Measurements from ENCODE around the gene METTL24.
"Not testable (repeated sequence)": the region's sequence is repeated elsewhere in the genome, so short reads cannot be mapped to it uniquely, and the experiment has no call there.

The METTL24 gene

GRCh38 chr6:110351986-110352385, 6.2 kb downstream of the METTL24 start:
- no peak for TF ChIP-seq CTCF (IDR thresholded peaks at IDR 0.05; ENCODE audit: insufficient read depth, low read length, poor library complexity, severe bottlenecking)
- Histone ChIP-seq H3K4me3 (replicated peaks; ENCODE audit: low read depth, low read length) (no peak overlapping the region), H3K36me3 (ENCODE audit: control insufficient read depth, insufficient read depth, low read length) (no peaks in the 10 kb centered on the region), H3K27me3 (replicated peaks; ENCODE audit: control insufficient read depth, insufficient read depth, low read length) (no peaks in the 10 kb centered on the region; the same call in none of the 2 replicates)
- DNase-seq (ENCODE audit: extremely low read depth, insufficient read length) = no peak

- no peak for DNase-seq (ENCODE audit: extremely low read depth, insufficient read length)
- no peak for TF ChIP-seq CTCF (IDR thresholded peaks at IDR 0.05; ENCODE audit: insufficient read depth, low read length, poor library complexity, severe bottlenecking)
- Histone ChIP-seq H3K27me3 (replicated peaks; ENCODE audit: control insufficient read depth, insufficient read depth, low read length) (no peaks in the 10 kb centered on the region; the same call in none of the 2 replicates), H3K4me3 (replicated peaks; ENCODE audit: low read depth, low read length) (no peak overlapping the region), H3K36me3 (ENCODE audit: control insufficient read depth, insufficient read depth, low read length) (no peaks in the 10 kb centered on the region)
Measured at GRCh38 chr6:110351546-110351945, 6.6 kb downstream of the METTL24 start.

GRCh38 chr6:110350593-110350992, 7.6 kb downstream of the METTL24 start:
- DNase-seq (ENCODE audit: extremely low read depth, insufficient read length); H3K4me3 ChIP-seq (replicated peaks; ENCODE audit: low read depth, low read length); H3K36me3 ChIP-seq (ENCODE audit: control insufficient read depth, insufficient read depth, low read length); H3K27me3 ChIP-seq (replicated peaks; ENCODE audit: control insufficient read depth, insufficient read depth, low read length): not testable (repeated sequence)

GRCh38 chr6:110348961-110349690, 9.0 kb downstream of the METTL24 start:
- no peaks in the 10 kb centered on the region for H3K36me3 ChIP-seq (ENCODE audit: control insufficient read depth, insufficient read depth, low read length)
- no peak for DNase-seq (ENCODE audit: extremely low read depth, insufficient read length)
- no peaks in the 10 kb centered on the region; the same call in 1 of the 2 replicates for H3K27me3 ChIP-seq (replicated peaks; ENCODE audit: control insufficient read depth, insufficient read depth, low read length)
- TF ChIP-seq CTCF (IDR thresholded peaks at IDR 0.05; ENCODE audit: insufficient read depth, low read length, poor library complexity, severe bottlenecking) = no peak
- no peak overlapping the region for H3K4me3 ChIP-seq (replicated peaks; ENCODE audit: low read depth, low read length)

- H3K36me3 ChIP-seq (ENCODE audit: control insufficient read depth, insufficient read depth, low read length) = no peaks in the 10 kb centered on the region
- H3K27me3 ChIP-seq (replicated peaks; ENCODE audit: control insufficient read depth, insufficient read depth, low read length) = peaks cover 1% of the 10 kb centered on the region
- no peak for TF ChIP-seq CTCF (IDR thresholded peaks at IDR 0.05; ENCODE audit: insufficient read depth, low read length, poor library complexity, severe bottlenecking)
- no peak overlapping the region for H3K4me3 ChIP-seq (replicated peaks; ENCODE audit: low read depth, low read length)
- DNase-seq (ENCODE audit: extremely low read depth, insufficient read length) = no peak
Measured at GRCh38 chr6:110345025-110345424, 13.1 kb downstream of the METTL24 start.

- peaks cover 1% of the 10 kb centered on the region for H3K27me3 ChIP-seq (replicated peaks; ENCODE audit: control insufficient read depth, insufficient read depth, low read length)
- no peak for TF ChIP-seq CTCF (IDR thresholded peaks at IDR 0.05; ENCODE audit: insufficient read depth, low read length, poor library complexity, severe bottlenecking)
- no peak for DNase-seq (ENCODE audit: extremely low read depth, insufficient read length)
- H3K36me3 ChIP-seq (ENCODE audit: control insufficient read depth, insufficient read depth, low read length) = no peaks in the 10 kb centered on the region
- H3K4me3 ChIP-seq (replicated peaks; ENCODE audit: low read depth, low read length) = no peak overlapping the region
Measured at GRCh38 chr6:110342759-110343158, 15.4 kb downstream of the METTL24 start.
